ENCODE measurements around the gene MEGF9. TPM values are rescaled to one million over a fixed set of nuclear protein-coding genes. Genes with fewer than 3 reads are reported as not detected.

The MEGF9 gene
- total and polyA plus RNA-seq, 2 of the 13 experiments (the other 11 are each of a cell fraction or from before 2014, with no cell fraction given) = 3.1 to 3.3 TPM

DNA sequence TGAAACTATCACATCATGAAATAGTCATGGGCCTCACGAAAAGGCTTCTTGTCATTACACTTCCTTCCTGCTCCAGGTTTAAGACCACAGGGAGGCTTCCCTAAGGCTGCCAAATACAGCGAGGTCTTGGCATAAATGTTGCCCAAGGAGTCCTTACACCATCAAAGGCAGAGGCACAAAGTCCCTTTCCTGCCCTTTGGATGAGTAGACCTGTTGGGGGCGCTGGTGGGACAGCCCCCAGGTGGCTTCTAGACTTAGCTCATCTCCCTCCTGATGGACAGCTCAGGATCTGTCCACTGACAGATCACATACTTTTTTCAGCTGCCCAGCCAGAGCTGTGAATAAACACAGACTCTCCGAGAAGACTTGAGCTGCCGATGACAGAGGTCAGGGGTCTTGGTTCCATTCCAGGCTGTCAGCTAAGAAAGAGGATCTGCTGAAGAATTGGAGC, 15.5 kb upstream of the MEGF9 start (continued):
- no peak for TF ChIP-seq ZNF569 (CRISPR knock-in tag; IDR thresholded peaks at IDR 0.05; ENCODE audit: borderline replicate concordance)
- no peak for TF ChIP-seq ZNF333 (CRISPR knock-in tag; IDR thresholded peaks at IDR 0.05; ENCODE audit: borderline replicate concordance)
- no peak for TF ChIP-seq ATM (IDR thresholded peaks at IDR 0.05; ENCODE audit: borderline replicate concordance)
- no peak for TF ChIP-seq FOXO4 (CRISPR knock-in tag; conservative IDR thresholded peaks at IDR 0.05)
- TF ChIP-seq HMGXB3 (CRISPR knock-in tag; IDR thresholded peaks at IDR 0.05; ENCODE audit: borderline replicate concordance) = no peak
- TF ChIP-seq ZNF704 (CRISPR knock-in tag; IDR thresholded peaks at IDR 0.05; ENCODE audit: borderline replicate concordance) = no peak
- TF ChIP-seq SRSF9 (IDR thresholded peaks at IDR 0.05; ENCODE audit: borderline replicate concordance, insufficient read depth, low read depth, low read length, poor library complexity, severe bottlenecking) = no peak
- TF ChIP-seq MED13 (CRISPR knock-in tag; IDR thresholded peaks at IDR 0.05) = no peak
- TF ChIP-seq KLF13 (CRISPR knock-in tag; IDR thresholded peaks at IDR 0.05) = no peak
- no peak for TF ChIP-seq SNAI1 (CRISPR knock-in tag; IDR thresholded peaks at IDR 0.05; ENCODE audit: borderline replicate concordance)
- TF ChIP-seq, protein P1, sequence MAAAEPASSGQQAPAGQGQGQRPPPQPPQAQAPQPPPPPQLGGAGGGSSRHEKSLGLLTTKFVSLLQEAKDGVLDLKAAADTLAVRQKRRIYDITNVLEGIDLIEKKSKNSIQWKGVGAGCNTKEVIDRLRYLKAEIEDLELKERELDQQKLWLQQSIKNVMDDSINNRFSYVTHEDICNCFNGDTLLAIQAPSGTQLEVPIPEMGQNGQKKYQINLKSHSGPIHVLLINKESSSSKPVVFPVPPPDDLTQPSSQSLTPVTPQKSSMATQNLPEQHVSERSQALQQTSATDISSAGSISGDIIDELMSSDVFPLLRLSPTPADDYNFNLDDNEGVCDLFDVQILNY (CRISPR knock-in tag; conservative IDR thresholded peaks at IDR 0.05) = no peak
- TF ChIP-seq ZNF432 (CRISPR knock-in tag; IDR thresholded peaks at IDR 0.05; ENCODE audit: borderline replicate concordance) = no peak
- no peak for TF ChIP-seq DZIP1 (CRISPR knock-in tag; IDR thresholded peaks at IDR 0.05)
- no peak for TF ChIP-seq ZNF512 (CRISPR knock-in tag; IDR thresholded peaks at IDR 0.05)
- TF ChIP-seq DRAP1 (CRISPR knock-in tag; IDR thresholded peaks at IDR 0.05) = no peak
